Type B pancreatic cell (in vitro differentiated cells): Measurements from ENCODE around the gene PLA2G2C. TPM values are rescaled to one million over a fixed set of nuclear protein-coding genes. Genes with fewer than 3 reads are reported as not detected.
"Not testable (repeated sequence)": the region's sequence is repeated elsewhere in the genome, so short reads cannot be mapped to it uniquely, and the experiment has no call there.

Experiments
- DNase-seq: peaks from one replicate; pipeline ENCODE4 v3.0.0; 2021; ENCODE audit warnings: mixed read lengths; ENCODE audit not compliant: unreplicated experiment; ENCODE audit errors: extremely low spot score
- H3K27ac Mint-ChIP-seq: 2 replicates; pipeline ENCODE4 v1.8.0; 2021; ENCODE audit warnings: mild to moderate bottlenecking, mixed read lengths
- H3K27me3 Mint-ChIP-seq: 2 replicates; pipeline ENCODE4 v1.8.0; 2021; ENCODE audit warnings: mixed read lengths
- H3K36me3 Mint-ChIP-seq: 2 replicates; pipeline ENCODE4 v1.8.0; 2021; ENCODE audit warnings: mixed read lengths
- H3K4me1 Mint-ChIP-seq: one replicate; pipeline ENCODE4 v1.8.0; 2021; ENCODE audit warnings: mixed read lengths; ENCODE audit not compliant: unreplicated experiment
- H3K4me3 Mint-ChIP-seq: 2 replicates; pipeline ENCODE4 v1.8.0; 2021; ENCODE audit warnings: mild to moderate bottlenecking, mixed read lengths
- H3K9me3 Mint-ChIP-seq: 2 replicates; pipeline ENCODE4 v1.8.0; 2021; ENCODE audit warnings: mixed read lengths
- total RNA-seq: library from RNA; stranded (reverse); gene quantifications from 2 replicates; pipeline ENCODE4 v1.2.1, GENCODE V29; 2021; ENCODE audit warnings: low replicate concordance
- TF ChIP-seq, protein P1 (sequence below): fragments of 200-600 bp; sonication (generic); conservative IDR thresholded peaks from 2 replicates; pipeline ENCODE4 v1.5.0; 2021; ENCODE audit warnings: antibody characterized with exemption, mild to moderate bottlenecking

The PLA2G2C gene
- total RNA-seq, 1 donor from 2014 or later, result not detected

DNA sequence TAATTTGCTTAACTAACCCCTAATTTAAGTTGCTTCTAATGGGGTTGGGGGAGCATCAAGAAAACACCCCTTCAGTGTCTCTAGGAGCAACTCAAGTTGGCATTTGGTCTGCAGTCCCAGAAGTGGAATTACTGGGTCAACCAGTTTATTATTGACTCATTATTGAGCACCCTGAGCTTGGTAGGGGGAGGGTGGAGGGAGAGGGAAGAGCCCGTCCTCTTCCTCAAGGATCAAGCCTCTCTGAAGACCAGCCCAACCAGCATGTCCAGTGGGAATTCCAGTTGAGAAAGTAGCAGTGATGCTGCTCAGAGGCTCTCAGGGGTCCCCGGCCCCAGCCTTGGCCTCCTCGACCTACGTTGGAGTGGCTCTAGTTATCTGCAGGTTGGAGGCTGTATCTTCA lies 49.3 kb downstream of the PLA2G2C start:
- Mint-ChIP-seq H3K4me1 (no peaks in the 10 kb centered on the region), H3K27ac (no peak overlapping the region), H3K36me3 (no peaks in the 10 kb centered on the region), H3K9me3 (peaks cover 2% of the 10 kb centered on the region), H3K4me3 (no peak overlapping the region), H3K27me3 (peaks cover 11% of the 10 kb centered on the region)
- DNase-seq, result no peak
- TF ChIP-seq, protein P1, sequence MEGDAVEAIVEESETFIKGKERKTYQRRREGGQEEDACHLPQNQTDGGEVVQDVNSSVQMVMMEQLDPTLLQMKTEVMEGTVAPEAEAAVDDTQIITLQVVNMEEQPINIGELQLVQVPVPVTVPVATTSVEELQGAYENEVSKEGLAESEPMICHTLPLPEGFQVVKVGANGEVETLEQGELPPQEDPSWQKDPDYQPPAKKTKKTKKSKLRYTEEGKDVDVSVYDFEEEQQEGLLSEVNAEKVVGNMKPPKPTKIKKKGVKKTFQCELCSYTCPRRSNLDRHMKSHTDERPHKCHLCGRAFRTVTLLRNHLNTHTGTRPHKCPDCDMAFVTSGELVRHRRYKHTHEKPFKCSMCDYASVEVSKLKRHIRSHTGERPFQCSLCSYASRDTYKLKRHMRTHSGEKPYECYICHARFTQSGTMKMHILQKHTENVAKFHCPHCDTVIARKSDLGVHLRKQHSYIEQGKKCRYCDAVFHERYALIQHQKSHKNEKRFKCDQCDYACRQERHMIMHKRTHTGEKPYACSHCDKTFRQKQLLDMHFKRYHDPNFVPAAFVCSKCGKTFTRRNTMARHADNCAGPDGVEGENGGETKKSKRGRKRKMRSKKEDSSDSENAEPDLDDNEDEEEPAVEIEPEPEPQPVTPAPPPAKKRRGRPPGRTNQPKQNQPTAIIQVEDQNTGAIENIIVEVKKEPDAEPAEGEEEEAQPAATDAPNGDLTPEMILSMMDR, result no peak

DNA sequence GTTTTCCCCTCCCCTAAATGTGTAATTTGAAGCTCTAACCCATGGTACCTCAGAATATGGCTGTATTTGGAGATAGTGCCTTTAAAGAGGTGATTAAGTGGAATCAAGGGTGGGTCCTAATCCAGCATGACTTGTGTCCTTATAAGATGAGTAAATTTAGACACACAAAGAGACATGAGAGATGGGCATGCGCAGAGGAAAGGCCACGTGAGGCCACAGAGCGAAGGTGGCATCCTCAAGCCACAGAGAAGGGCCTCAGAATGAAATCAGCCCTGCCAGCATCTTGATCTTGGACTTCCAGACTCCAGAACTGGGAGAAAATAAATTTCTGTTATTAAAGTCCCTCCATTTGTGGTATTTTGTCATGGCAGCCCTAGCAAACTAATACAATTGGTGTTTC lies 50.1 kb downstream of the PLA2G2C start:
- DNase-seq, result no peak
- TF ChIP-seq, protein P1, result no peak
- H3K36me3 Mint-ChIP-seq, result no peaks in the 10 kb centered on the region
- H3K4me3 Mint-ChIP-seq, result no peak overlapping the region
- no peaks in the 10 kb centered on the region for H3K4me1 Mint-ChIP-seq
- no peak overlapping the region for H3K27ac Mint-ChIP-seq
- peaks cover 12% of the 10 kb centered on the region for H3K27me3 Mint-ChIP-seq
- H3K9me3 Mint-ChIP-seq, result peaks cover 4% of the 10 kb centered on the region

DNA sequence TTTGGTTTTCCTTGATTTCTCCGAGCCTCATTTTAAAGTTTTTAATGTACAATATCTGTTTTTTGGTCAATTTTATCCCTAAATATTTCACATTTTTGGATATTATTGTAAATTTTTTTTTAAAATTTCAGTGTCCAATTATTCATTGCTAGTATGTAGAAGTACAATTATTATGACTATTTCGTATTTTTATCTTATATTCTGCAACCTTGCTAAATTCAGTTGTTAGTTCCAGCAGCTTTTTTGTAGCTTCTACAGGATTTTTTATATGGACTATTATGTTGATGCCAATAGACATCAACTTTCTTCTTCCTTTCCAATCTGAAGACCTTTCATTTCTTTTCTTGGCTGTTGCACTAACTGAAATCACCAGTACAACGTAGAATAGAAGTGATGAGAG lies 51.3 kb downstream of the PLA2G2C start:
- Mint-ChIP-seq H3K4me1 (no peaks in the 10 kb centered on the region), H3K36me3 (no peaks in the 10 kb centered on the region), H3K27ac (no peak overlapping the region), H3K9me3 (peaks cover 4% of the 10 kb centered on the region), H3K27me3 (peaks cover 4% of the 10 kb centered on the region), H3K4me3 (no peak overlapping the region)
- no peak for DNase-seq
- TF ChIP-seq, protein P1, result no peak

DNA sequence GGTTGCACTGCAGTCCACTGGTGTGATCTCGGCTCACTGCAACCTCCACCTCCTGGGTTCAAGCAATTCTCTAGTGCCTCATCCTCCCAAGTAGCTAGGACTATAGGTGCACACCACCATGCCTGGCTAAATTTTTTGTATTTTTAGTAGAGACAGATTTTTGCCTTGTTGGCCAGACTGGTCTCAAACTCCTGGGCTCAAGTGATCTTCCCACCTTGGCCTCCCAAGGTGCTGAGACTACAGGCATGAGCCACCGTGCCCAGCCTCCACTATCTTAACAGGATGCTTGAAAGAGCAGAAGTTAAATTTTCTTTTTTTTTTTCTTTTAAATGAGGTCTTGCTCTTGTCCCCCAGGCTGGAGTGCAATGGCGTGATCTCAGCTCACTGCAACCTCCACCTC lies 55.8 kb downstream of the PLA2G2C start:
- H3K27me3 Mint-ChIP-seq, H3K36me3 Mint-ChIP-seq, H3K9me3 Mint-ChIP-seq, DNase-seq, H3K27ac Mint-ChIP-seq, H3K4me3 Mint-ChIP-seq, H3K4me1 Mint-ChIP-seq: not testable (repeated sequence)

DNA sequence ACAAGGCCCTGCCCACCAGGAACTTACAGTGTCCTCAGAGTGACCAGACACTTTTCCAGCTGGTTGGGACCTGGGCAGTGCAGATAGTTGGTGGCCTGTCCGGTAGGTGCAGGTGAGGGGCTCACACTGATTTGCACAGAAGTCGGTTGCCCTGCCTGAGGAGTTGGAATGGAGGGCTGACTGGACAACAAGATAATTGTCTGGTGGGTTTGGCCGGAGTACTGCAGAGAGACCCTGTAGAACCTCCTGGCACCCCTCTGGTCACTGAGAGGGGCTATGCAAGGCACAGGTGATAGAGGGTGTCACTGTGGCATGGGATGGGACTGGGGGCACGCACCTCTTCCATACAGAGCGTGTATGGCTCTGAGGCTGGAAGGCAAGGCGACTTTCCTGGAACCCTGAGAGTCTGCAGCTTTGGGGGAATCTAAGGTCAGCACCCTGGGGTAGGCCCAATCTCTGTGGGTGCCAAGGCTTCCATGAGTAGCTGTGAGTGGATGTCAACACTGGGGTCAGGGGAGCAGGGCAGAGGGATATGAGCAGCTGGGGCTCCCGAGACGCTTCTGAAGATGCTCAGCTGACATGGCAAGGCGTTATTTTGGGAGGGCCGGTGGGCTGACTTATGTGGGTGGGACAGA lies 59.4 kb downstream of the PLA2G2C start:
- Mint-ChIP-seq H3K4me3 (no peak overlapping the region), H3K27ac (no peak overlapping the region), H3K36me3 (no peaks in the 10 kb centered on the region), H3K4me1 (no peaks in the 10 kb centered on the region), H3K27me3 (peaks cover 14% of the 10 kb centered on the region), H3K9me3 (peaks cover under 1% of the 10 kb centered on the region)
- TF ChIP-seq, protein P1, result no peak
- no peak for DNase-seq

DNA sequence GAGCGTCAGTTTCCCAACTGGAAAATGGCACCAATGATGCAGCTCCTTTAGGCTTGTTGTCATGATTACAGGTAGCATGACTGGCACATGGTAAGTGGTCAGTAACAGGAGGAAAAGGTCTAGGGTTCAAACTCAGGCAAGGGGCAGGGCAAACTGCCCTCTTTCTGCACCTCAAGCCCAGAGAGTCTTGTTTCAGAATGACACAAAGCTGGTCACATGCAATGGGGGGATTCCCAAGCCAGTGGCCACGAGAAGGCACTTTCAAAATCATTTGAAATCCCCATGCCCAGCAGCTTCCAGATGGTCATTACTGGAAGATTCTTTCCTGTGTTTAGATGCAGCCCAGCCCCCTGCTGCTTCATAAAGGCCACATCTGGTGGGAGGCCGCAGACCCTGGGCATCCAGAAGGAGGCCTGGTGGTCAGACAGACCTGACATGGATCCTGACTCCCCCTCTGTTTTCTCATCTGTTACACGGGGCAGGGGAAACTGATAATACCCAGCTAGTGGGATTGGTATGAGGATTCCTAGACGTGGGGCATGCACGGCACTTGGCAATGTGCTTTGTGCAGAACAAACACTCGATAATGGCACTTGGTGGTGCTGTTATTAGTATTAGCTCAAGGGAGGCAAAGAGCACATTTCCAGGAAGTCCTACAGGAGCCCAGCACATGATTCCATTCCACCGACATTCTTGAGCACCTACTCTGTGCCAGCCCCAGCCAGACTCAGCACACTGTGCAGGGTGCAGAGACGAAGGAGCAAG lies 60.1 kb downstream of the PLA2G2C start:
- no peaks in the 10 kb centered on the region for H3K9me3 Mint-ChIP-seq
- no peak for DNase-seq
- peaks cover 19% of the 10 kb centered on the region for H3K27me3 Mint-ChIP-seq
- H3K36me3 Mint-ChIP-seq, result no peaks in the 10 kb centered on the region
- H3K4me3 Mint-ChIP-seq, result no peak overlapping the region
- H3K27ac Mint-ChIP-seq, result no peak overlapping the region
- TF ChIP-seq, protein P1, result no peak
- H3K4me1 Mint-ChIP-seq, result no peaks in the 10 kb centered on the region
